Amniotic epithelial cell (primary cell): ENCODE data around the gene FAN1.
A peak's percentile ranks its signal among the peaks of the same experiment; 100 is the strongest.
"Not testable (repeated sequence)": the region's sequence is repeated elsewhere in the genome, so short reads cannot be mapped to it uniquely, and the experiment has no call there.

Experiments
- DNase-seq: peaks from one replicate; pipeline ENCODE4 v3.0.0-alpha.2; 2010; ENCODE audit warnings: low read depth

Gene FAN1

DNA sequence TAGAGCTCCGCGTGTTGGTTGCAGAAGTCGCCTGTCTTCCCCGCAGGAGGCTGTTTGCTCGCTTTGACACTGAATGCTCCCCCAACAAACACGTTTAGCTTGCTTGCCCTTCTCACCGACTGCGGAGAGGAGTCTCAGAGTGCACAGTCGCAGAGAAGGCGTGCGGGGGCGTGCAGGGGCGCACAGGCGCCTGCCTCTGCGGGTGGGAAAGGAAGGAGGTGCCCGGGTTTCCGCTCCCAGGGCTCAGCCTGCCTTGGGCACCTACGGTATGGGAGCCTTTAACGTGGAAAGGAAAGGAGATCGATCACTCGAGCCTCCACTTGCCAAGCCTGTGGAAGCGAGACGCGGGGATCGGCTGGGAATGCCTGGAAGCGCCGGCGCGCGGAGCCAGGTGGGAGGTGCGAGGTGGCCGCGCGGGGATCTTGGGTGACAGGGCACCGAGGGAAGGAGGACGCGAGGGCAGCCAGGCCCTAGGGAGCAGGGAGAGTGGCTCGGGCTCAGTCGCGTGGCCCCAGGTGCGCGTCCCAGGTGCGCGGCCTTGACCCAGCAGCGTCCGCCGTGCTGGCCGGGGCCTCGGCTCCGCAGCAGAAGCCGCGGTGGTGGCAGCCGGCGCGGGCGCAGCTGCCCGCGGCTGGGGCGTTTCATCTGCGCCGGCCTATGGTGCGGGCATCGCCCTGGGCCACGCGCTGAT lies at the start of gene FAN1:
Gene FAN1, plus strand, starts transcription at position 419 of the 691 bp plus-strand sequence. CDS start 749 bp downstream, outside the sequence.
- peak; percentile 88 for DNase-seq

GRCh38 chr15:30859091-30859874 lies 44.4 kb upstream of the FAN1 start:
- DNase-seq, result peak; percentile 24

GRCh38 chr15:30865257-30865656 lies 38.5 kb upstream of the FAN1 start:
- DNase-seq, result no peak

DNA sequence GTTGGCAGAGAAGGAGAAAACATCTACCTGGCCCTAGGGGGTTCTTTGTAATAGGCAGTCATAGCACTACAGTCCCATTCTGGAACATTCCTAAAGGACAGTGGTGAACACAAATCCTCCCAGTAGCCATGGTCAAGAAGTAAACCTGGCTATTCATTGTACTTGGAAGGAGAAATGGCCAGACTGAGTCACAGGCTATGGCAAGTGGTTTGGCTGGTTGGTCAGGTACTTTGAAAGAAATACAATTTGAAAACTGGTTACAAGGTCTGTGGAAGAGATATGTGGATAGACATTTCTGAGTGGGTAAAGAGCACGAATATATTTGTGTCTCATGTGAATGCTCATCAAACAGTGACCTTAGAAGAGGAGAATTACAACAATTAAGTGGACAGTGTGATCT lies 33.0 kb upstream of the FAN1 start:
- DNase-seq, result no peak

GRCh38 chr15:30872341-30872748 lies 31.4 kb upstream of the FAN1 start:
- no peak for DNase-seq

- no peak for DNase-seq
Observed at GRCh38 chr15:30877070-30877469, 26.6 kb upstream of the FAN1 start.

- DNase-seq, result no peak
Observed at GRCh38 chr15:30878515-30878914, 25.2 kb upstream of the FAN1 start.

DNA sequence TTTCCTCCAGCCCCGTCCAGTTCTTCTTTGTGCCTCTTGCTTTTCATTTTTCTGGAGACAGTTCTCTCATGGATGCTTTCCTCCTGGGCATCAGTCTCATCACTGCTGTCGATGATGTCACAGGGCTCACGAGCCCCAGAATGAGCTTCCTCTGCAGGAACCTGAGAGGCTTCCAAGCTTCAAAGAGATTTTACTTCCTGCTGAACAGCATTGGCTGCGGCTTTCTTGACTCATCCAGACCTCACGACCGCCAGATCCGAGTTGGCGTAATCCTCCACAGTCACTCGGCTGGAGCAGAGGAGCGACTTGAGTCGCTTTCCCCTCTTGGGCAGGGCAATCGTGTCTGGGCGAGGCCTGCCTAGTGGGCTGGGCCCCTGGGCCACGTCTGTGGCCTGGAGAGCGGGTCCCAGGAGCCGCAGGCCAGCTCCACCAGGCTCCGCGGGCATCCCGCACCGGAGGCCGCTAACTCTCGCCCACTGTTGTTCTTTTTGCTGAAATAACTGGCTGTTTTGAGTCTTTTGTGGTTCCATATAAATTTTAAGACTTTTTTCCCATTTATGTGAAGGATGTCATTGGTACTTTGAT lies 20.8 kb upstream of the FAN1 start:
- DNase-seq, result no peak

- not testable (repeated sequence) for DNase-seq
Observed at GRCh38 chr15:30883666-30884065, 20.0 kb upstream of the FAN1 start.

DNA sequence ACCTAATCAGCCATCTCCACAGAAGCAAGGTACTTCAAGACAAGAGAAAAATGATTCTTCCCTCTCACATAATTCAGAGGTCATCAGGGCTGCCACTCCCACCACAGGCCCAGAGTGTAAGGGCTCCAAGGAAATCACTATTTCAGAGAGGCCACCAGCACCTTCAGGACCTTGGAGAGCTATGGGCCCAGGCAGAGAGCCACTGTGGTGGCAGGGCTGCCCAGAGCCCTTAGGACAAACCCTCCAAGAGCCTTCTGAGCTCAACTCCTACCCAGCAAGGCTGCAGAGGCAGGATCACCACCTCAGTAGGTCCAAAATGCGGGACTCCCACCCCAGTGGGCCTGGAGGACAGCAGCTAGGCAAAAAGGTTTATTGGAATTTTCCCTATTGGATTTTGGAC lies 17.9 kb upstream of the FAN1 start:
- DNase-seq, result peak; percentile 22

- DNase-seq, result no peak
Observed at GRCh38 chr15:30889196-30889595, 14.5 kb upstream of the FAN1 start.

DNA sequence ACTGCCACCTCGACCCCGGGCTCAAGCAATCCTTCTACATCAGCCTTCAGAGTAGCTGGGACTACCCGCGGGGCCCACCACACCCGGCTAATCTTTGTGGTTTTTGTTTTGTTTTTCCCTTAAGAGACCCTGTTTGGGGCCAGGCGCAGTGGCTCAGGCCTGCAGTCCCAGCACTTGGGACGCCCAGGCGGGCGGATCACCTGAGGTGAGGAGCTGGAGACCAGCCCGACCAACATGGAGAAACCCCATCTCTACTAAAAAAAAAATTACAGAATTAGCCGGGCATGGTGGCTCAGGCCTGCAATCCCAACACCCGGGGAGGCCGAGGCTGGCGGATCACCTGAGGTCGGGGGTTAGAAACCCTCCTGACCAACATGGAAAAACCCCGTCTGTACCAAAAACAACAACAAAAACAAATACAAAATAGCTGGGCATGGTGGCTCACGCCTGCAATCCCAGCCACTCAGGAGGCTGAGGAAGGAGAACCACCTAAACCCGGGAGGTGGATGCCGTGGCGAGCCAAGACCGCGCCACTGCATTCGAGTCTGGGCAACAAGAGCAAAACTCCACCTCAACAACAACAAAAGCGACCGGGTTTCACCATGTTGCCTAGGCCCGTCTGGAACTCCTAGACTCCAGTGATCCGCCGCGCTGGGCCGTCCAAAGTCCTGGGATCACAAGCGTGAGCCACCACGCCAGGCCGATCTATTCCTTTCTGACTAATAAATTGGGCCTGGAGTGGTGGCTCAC lies 8.1 kb upstream of the FAN1 start:
- DNase-seq, result no peak

GRCh38 chr15:30896211-30896606 lies 7.5 kb upstream of the FAN1 start:
- DNase-seq, result no peak

GRCh38 chr15:30901889-30902288 lies 1.8 kb upstream of the FAN1 start:
- DNase-seq, result no peak

- no peak for DNase-seq
Observed at GRCh38 chr15:30904812-30905211, 1.1 kb downstream of the FAN1 start.

GRCh38 chr15:30905821-30906220 lies 2.1 kb downstream of the FAN1 start:
- DNase-seq, result peak; percentile 12

GRCh38 chr15:30906366-30906765 lies 2.7 kb downstream of the FAN1 start:
- no peak for DNase-seq

GRCh38 chr15:30913761-30914160 lies 10.0 kb downstream of the FAN1 start:
- DNase-seq, result no peak

GRCh38 chr15:30917013-30917412 lies 13.3 kb downstream of the FAN1 start:
- DNase-seq, result no peak

DNA sequence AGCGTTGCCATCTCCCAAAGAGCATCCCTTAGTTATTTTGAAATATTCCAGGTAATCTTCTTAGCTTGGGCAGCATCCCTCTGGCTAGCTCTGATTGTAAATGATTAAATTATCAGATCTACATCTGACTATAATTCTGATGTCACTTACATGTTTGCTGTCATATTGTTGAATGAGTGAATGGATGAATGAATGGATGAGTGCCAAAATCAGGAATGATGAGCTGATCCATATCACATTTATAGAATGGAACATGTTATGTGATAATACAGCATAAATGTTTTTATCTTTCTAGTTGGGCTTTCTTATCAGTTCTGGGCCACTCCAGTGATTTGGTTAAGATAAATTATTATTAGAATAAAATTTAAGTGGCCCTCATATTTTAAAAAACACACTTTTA lies 14.0 kb downstream of the FAN1 start:
- DNase-seq, result no peak

DNA sequence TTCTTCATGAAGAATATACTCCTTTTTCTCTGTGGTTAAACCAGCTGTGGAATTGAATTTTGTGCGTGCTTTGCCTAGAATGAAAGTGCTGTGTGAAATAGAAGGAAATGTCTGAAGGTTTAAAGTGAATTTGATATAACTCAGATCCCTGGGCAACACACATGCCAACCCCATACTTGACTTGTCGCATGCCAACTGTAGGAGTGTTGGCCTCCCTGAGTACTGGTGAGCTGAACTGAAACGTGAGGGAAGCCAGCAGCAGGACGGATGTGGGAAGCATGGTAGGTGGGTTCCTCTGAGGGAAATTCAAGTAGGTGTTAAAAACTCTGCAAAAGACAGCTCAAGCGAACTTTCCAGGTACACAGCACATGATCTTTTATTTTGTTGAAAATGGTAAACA lies 14.7 kb downstream of the FAN1 start:
- no peak for DNase-seq

- no peak for DNase-seq
Observed at GRCh38 chr15:30919877-30920550, 16.3 kb downstream of the FAN1 start.
